Muscle of back (tissue), 11 donors: ENCODE measurements around the gene CASZ1. TPM values are rescaled to one million over a fixed set of nuclear protein-coding genes. Genes with fewer than 3 reads are reported as not detected.

Source experiments
- DNase-seq, 3 donors: peaks; one replicate each; pipeline versions ENCODE4 v3.0.0 to v3.0.0-alpha.2; 2013
- polyA plus RNA-seq, 10 donors: library from polyadenylated mRNA; unstranded; fragments of 120-200 nt; gene quantifications; one replicate each; pipeline ENCODE4 v1.2.1, GENCODE V29; 2013; ENCODE audit not compliant: insufficient read length in 10 of 10

CASZ1 gene
- polyA plus RNA-seq, 10 donors, result 28.3 to 57.9 (median 43.4) TPM

DNA sequence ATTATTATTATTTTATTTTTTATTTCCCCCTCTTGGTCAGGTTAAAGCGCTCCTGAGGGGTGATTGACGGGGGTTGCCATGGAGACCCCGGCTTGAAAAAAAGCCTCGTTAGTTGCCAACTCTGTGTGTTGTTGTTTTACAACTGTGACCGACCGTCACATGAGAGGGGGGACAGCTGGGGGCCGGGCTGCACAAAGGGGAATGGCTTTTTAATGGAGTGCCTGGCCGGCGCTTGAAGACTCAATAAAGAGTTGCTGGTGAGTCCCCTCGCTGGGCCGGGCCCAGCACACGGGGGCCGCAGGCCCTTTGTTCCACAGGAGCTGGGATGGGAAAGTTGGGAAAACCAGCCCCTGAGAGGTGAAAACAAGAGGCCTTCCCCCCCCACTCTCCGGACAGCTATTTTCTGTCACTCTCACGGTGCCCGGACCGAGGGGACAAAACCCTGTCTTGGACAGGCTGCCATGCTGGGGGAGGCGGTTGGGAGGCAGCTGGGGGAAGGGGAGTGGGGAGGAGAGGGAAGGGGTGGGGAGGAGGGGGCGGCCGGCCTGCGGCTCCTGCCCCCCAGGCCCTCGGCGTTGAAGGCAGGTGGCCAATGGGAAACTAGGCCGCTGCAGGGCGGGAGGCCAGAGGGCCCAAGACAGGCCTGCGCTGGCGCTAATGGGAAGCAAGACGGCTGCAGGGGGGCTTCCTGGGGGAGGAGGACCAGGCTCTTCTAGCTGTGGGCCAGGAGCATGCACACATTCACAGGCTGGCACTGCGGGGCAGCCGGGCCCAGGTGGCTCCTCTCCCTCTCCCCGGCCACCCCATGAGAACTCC, 67.6 kb downstream of the CASZ1 start:
- no peak for DNase-seq

DNA sequence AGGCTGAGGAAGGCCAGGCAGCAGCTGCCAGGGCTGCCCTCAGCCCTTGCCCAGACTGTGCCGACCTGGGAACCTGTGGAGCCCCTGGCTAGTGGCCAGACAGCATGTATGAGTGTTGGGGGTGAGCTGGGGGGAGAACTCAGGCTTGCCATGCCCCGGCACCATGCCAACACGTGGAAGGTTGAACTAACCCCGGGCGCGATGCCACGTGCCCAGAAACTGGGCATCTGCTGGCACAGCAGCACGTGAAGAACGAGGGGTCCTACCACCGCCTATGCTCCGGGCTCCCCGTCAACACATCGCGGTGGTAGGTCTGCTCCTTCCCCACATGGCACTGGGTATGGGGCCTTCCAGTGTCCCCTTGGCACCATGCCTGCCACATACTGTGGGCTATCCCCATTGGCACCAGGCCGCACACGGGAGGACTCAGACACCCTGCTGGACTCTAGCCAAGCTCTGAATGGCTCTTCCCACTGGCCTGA, 68.7 kb downstream of the CASZ1 start:
- no peak for DNase-seq

DNA sequence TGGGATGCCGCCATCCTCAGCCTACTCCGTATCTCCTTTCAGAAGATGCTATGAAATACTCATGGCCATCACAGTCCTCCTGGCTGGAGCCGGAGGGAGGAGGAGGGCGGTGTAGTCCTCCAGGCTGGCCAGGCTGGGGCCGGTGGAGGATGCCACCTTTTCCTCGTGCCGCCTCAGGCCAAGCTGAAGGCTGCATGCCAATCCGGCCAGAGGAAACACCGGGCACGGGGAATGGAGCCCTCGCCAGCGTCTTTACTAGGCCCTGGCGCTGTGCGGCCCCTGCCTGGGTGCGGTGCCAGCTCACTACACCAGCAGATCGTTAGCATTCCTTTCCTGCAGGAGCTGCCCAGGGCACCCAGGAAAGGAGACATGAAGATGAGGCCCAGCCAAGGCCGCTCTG, 70.1 kb downstream of the CASZ1 start:
- no peak for DNase-seq

DNA sequence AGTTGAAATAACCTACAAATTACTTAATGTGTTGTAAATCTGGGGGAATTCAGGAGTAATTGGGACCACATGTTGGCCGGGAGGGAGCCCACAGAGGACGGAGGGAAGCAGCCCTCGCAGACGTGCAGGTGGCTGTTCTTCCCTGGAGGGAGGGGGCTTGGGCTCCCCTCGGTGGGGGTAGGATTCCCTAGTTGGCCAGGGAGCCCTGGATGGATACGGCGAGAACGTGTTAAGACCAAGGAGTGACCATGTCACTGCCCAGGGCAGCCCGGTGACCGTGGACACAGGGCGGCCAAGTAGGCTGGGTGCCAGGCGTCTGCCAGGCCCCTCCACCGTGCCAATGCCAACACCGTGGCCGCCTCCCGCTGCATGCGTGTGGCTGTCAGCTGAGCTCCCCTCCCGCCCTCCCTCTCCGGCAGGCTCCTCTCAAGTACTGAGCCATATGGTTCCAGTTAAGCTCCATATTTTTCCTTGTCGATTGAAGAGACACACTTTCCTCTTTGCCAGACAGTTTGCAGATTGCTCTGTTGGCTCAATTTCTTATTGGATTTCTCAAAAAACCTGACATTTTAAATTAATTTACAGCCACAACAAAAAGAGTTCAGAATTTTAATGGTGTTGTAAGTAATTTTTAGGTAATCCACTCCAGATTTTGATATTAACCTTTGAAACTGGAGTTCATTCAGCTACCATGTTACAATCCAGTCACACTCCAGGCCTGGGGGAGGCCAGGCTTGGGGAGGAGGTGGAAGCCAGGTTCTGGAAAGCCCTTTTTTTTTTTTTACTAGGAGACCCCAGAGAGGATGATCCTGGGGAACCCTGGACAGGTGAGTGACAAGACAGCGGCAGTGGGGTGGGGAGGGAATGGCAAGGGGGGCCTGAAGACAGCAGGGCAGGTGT, 71.2 kb downstream of the CASZ1 start:
- DNase-seq, result peak; percentile 74 to 85 (median 75)

- no peak for DNase-seq
Measured at GRCh38 chr1:10724511-10724910, 71.9 kb downstream of the CASZ1 start.

- DNase-seq, result peak; percentile 42 to 55 (median 54)
Measured at GRCh38 chr1:10724052-10724494, 72.4 kb downstream of the CASZ1 start.

DNA sequence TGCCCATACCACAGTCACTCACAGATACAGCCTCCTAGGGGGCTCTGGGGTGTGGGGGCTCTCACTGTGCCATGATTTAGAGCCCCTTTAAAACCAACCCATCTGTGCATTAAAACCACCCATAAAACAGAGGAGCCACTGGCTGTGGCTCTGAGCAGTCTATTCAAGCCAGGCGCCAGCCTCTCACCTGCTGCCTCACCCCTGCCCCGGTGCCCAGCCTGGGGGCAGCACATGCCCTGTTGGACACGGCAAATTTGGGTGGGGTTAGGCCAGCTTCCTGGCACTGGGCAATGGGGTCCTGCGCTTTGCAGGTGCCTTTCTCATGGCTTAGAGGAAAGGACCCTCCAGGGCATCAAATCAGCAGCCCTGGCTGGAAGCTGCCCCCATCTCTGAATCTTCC, 73.1 kb downstream of the CASZ1 start:
- DNase-seq, result no peak

GRCh38 chr1:10722803-10723202, 73.6 kb downstream of the CASZ1 start:
- DNase-seq, result no peak

DNA sequence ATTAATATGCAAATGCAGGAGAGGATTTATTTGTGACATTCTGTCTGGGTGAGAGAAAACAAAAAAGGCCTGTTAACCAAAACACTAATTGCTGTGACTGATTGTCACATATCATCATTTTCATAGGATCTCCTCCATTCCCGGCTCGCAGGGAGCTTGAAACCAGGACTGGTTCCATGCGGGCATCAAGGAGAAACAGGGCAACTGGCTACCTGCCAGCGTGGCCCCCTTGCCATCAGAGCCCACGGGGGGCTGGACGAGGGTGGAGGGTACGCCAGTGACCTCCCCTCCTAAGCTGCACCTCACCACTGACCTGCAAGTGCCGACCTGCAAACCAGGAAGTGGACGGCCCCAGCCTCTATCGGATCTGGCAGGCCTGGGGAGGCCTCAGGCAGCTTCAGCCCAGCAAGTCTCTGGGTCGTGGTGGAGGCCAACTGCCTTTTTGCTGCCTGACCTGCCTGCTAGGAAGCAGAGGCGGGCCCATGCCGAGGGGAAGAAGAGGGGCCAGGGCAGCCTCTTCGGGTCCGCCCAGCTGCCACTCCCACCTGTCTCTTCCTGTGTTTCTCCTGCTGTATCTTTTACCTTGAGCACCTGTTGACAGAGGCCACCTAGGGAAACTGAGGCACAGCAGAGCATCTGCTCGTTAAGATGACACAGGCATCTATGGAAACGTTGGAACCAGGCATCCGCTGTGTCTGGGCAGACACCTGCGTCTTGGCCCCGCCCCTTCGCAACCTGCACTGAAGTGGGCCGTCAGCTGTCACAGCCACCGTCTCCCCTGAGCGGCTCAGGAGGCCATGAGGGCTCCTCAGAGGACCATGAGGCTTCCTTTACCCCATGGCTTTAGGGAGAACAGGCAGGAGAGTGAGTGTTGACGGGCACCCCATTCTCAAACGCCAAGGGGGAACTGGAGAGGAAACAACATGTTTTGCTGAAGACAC, 74.8 kb downstream of the CASZ1 start:
- no peak for DNase-seq

DNA sequence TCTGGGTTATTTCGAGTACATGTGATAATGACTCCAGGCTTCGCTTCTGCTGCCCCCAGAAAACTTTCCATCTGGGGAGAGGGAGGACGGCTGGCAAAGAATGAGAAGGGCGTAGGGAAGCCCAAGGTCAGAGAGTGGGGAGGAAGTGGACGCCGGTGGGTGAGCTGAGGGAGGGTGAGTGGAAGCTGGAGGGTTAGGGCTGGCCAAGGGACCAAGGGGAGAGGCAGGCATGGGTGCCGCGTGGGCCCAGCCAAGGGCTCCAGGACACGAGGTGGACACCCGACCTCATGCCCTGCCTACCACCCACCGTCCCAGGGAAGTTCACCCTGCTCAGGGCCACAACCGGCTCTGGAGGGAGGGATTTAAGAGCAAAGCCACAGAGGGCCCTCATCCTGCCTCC, 75.8 kb downstream of the CASZ1 start:
- no peak for DNase-seq

GRCh38 chr1:10718083-10718415, 78.4 kb downstream of the CASZ1 start:
- no peak for DNase-seq

DNA sequence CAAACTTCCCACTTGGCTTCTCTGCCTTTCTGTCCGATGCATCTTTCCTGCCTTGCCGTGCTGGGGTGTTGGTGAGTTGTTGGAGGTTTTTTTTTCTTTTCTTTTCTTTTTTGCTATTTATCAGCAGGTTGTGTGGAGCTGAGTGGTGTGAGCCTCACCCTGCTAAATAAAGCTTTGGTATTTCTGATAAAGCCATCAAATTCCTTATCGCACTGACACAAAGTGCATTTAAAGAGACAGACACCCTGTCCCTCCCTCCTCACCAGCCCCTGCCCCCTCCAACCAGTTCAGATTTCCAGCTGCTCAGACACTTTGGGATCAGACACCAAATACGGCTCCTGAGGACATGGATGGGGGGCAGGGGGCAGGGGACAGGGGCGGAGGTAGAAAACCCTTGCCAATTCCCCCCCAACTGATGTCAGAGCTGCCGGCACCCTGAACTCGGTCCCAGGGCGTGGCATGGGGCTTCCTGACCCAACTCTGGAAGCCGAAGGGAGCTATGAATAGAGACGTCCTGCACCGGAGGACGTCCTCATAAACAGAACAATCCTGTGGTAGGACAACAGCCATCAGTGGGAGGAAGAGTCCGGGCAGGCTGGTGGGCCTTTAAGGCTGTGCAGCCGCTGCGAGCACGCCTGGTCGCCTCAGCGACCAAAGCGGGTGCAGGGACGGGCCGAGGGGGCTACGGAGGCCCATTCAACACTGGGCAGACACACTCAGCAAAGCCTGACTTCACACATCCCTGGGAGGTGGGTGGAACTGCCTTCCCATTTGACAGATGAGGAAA, 79.0 kb downstream of the CASZ1 start:
- DNase-seq, result no peak

DNA sequence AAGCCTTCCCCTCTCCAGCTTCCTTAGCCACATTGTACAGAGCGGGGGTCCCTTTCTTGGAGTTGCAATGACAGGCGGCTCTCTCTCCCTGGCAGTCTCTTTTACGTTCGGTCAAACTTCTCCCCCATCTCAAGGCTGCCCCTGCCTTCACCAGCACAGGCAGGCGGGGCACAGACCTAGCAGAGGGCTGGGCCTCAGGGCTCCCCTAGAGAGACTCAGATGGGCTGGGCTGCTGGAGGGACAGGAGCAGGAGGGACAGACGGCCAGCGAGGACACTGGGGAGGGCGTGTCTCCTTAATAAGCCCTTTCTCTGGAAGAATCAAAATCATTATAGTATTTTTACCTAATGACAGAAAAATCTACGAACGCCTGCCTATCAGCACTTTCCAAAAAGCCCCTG, 79.6 kb downstream of the CASZ1 start:
- DNase-seq, result no peak

DNA sequence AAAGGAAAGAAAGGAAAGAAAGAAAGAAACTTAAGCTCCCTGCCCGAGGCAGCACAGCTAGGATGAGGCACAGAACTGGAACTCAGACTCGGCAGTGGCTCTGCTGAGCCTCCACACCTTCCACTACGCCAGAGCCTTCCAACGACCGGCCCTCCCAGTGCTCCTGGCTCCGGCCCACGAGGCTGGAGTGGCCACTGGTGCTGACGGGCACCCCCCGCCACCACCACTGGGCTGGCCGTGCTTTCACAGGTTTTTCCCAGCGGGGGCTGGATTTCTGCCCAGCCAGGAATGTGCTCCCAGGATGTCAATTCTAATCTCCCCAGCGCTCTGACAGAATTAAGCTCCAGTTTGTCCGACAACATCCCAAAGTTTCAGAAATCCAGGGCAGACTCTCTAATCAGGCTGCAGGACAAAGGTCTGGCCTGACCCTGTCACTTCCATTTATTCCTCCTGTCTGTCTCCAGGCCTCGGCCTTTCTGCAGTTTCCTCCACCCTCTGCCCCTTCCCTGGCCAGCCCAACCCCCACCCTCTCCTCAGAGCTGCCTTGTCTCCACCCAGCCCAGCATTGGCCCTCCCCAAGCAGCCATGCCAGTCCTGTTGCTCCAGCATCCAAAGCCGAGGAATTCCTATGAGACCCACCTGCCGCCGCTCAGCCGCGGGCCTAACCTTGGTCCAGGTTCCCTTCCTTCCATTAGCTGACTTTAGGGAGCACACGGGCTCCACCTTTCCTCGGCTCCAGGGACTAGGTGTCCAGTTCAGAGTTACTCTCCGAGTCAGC, 81.9 kb downstream of the CASZ1 start:
- no peak for DNase-seq

DNA sequence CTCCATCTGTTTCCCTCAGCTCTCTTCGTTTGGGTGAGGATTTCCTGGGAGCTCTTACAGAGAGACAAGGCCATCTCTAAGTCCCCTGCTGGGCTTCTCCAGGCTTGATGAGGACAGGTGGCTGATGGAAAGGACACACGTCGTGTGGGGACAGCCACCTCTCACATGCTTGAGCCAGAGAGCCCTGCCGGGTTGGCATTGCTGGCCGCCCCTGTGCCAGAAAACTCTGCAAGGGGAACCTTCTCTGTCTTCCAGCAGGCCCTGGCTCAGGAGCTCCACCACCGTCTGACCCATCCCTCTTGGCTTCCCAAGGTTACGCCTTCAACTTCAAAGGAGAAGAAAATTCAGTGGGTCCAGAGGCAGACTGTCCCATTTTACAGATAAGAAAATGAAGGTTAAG, 82.8 kb downstream of the CASZ1 start:
- DNase-seq, result no peak

- no peak for DNase-seq
Measured at GRCh38 chr1:10712568-10713362, 83.7 kb downstream of the CASZ1 start.

- DNase-seq, result no peak
Measured at GRCh38 chr1:10710489-10710888, 86.0 kb downstream of the CASZ1 start.

GRCh38 chr1:10709646-10710045, 86.8 kb downstream of the CASZ1 start:
- no peak for DNase-seq

GRCh38 chr1:10709165-10709564, 87.3 kb downstream of the CASZ1 start:
- peak in 1 of 3 donors; percentile 41 for DNase-seq
